ACHN (cell line): ENCODE results near the gene CABP2.
"Not testable (repeated sequence)": the region's sequence is repeated elsewhere in the genome, so short reads cannot be mapped to it uniquely, and the experiment has no call there.

Experiments
- DNase-seq: peaks from one replicate; pipeline ENCODE4 v3.0.0-alpha.2; 2015
- in situ Hi-C: cut with HindIII; loops from 2 replicates; pipeline ENCODE4 v1.10.0; 2017; ENCODE audit warnings: low sequenced_read_pairs, low pct_ligation_motif_present, low pct_unique_long_range_greater_than_20kb

CABP2 gene

GRCh38 chr11:67485873-67486361 is 37.3 kb downstream of the CABP2 start:
- in situ Hi-C loops, DNase-seq: not testable (repeated sequence)

GRCh38 chr11:67484847-67485311 is 38.4 kb downstream of the CABP2 start:
- in situ Hi-C loops = no loop called here
- DNase-seq = no peak

- DNase-seq = no peak
- in situ Hi-C loops = no loop called here
Measured at GRCh38 chr11:67483831-67484665, 39.2 kb downstream of the CABP2 start.

- peak; percentile 97 for DNase-seq
Measured at GRCh38 chr11:67482827-67483798, 40.1 kb downstream of the CABP2 start, which contains the start of gene AIP. AIP (plus strand) TSS chr11:67483026; CDS start chr11:67483159, 133 bp downstream.

GRCh38 chr11:67482275-67482826 is 40.9 kb downstream of the CABP2 start:
- DNase-seq = peak; percentile 15
- in situ Hi-C loops = no loop called here

More at GRCh38 chr11:67482827-67483798, 40.1 kb downstream of the CABP2 start, which contains the start of gene AIP:
- in situ Hi-C loops = no loop called here

- DNase-seq, in situ Hi-C loops: not testable (repeated sequence)
Measured at GRCh38 chr11:67477344-67478050, 45.7 kb downstream of the CABP2 start.

- in situ Hi-C loops, DNase-seq: not testable (repeated sequence)
Measured at GRCh38 chr11:67476692-67477091, 46.6 kb downstream of the CABP2 start.

GRCh38 chr11:67472882-67473281 is 50.4 kb downstream of the CABP2 start:
- DNase-seq = no peak
- in situ Hi-C loops = no loop called here

GRCh38 chr11:67470337-67471002 is 52.8 kb downstream of the CABP2 start:
- DNase-seq = no peak
- in situ Hi-C loops = no loop called here

GRCh38 chr11:67469508-67469811 is 53.8 kb downstream of the CABP2 start:
- in situ Hi-C loops = no loop called here
- DNase-seq = no peak
